Loucy (cell line): ENCODE measurements around the gene SLC9A9.

Experiments used
- CTCF ChIP-seq: fragments of 200-600 bp; sonication (generic); conservative IDR thresholded peaks from 2 replicates; pipeline ENCODE4 v1.5.1; 2014; ENCODE audit warnings: mild to moderate bottlenecking, antibody characterized with exemption, low read length
- EZH2phosphoT487 ChIP-seq: fragments of 200-600 bp; IDR thresholded peaks from 2 replicates; pipeline ENCODE4 v1.6.1; 2018; ENCODE audit warnings: antibody characterized with exemption, mild to moderate bottlenecking, moderate library complexity, borderline replicate concordance

DNA sequence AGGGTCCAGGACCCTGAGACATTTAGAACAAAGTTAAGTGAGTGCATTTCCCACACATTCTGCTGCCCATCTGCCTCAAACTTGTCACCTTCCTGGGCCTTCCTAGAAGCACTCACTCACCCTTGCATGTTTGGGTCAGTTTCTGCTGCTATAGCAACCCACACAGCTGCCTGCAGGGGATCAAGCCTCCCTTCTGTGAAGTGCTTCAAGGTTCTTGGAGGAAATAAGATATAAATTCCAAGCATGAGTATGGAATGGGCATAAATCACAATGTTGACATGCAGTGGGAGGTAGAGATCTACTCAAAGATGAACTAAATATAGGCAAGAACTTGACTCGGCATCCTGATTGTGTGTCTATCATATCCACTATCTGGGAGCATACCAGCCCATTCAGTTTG lies 140.4 kb downstream of the SLC9A9 start:
- TF ChIP-seq CTCF (no peak), EZH2phosphoT487 (no peak)
